GM18909 (cell line): ENCODE results near the gene CCL25.
"Not testable (repeated sequence)": the region's sequence is repeated elsewhere in the genome, so short reads cannot be mapped to it uniquely, and the experiment has no call there.

Experiments
- ATAC-seq: cut with Tn5 transposase; IDR thresholded peaks from one replicate; pipeline ENCODE4 v1.9.1; 2021; ENCODE audit warnings: mild to moderate bottlenecking; ENCODE audit not compliant: unreplicated experiment, poor library complexity

Gene CCL25

GRCh38 chr19:8052464-8052859 lies at the start of gene CCL25:
TSS of gene CCL25 (plus strand) at chr19:8052760. CDS start at chr19:8053050, 290 bp downstream.
- ATAC-seq, result no peak

- no peak for ATAC-seq
Measured at GRCh38 chr19:8004001-8004400, 48.6 kb upstream of the CCL25 start.

GRCh38 chr19:8004723-8005513 lies 47.6 kb upstream of the CCL25 start:
- ATAC-seq, result peak; percentile 38

- peak; percentile 80 for ATAC-seq
Measured at GRCh38 chr19:8005534-8006256, 46.9 kb upstream of the CCL25 start, which contains the start of gene ELAVL1. TSS of gene ELAVL1 (minus strand) at chr19:8005641. CDS start at chr19:7991815, 13,826 bp downstream.

GRCh38 chr19:8017808-8018207 lies 34.8 kb upstream of the CCL25 start:
- no peak for ATAC-seq

- ATAC-seq, result no peak
Measured at GRCh38 chr19:8020681-8021080, 31.9 kb upstream of the CCL25 start.

- ATAC-seq, result no peak
Measured at GRCh38 chr19:8021374-8021773, 31.2 kb upstream of the CCL25 start.

- ATAC-seq, result no peak
Measured at GRCh38 chr19:8022275-8022674, 30.3 kb upstream of the CCL25 start.

GRCh38 chr19:8023371-8023770 lies 29.2 kb upstream of the CCL25 start:
- no peak for ATAC-seq

GRCh38 chr19:8024256-8024655 lies 28.3 kb upstream of the CCL25 start:
- not testable (repeated sequence) for ATAC-seq

GRCh38 chr19:8025316-8025715 lies 27.2 kb upstream of the CCL25 start:
- no peak for ATAC-seq

GRCh38 chr19:8028951-8029491 lies 23.5 kb upstream of the CCL25 start:
- ATAC-seq, result no peak

GRCh38 chr19:8030960-8031359 lies 21.6 kb upstream of the CCL25 start:
- no peak for ATAC-seq

- not testable (repeated sequence) for ATAC-seq
Measured at GRCh38 chr19:8033287-8034177, 19.0 kb upstream of the CCL25 start.

GRCh38 chr19:8034178-8034525 lies 18.4 kb upstream of the CCL25 start:
- no peak for ATAC-seq

GRCh38 chr19:8036434-8037099 lies 16.0 kb upstream of the CCL25 start:
- no peak for ATAC-seq

GRCh38 chr19:8038815-8039214 lies 13.7 kb upstream of the CCL25 start:
- no peak for ATAC-seq

- ATAC-seq, result no peak
Measured at GRCh38 chr19:8039231-8039630, 13.3 kb upstream of the CCL25 start.

GRCh38 chr19:8041531-8041931 lies 11.0 kb upstream of the CCL25 start:
- no peak for ATAC-seq

- ATAC-seq, result no peak
Measured at GRCh38 chr19:8042900-8043299, 9.7 kb upstream of the CCL25 start.
